ENCODE measurements around the gene ART4.
A peak's percentile ranks its signal among the peaks of the same experiment; 100 is the strongest.

The ART4 gene

GRCh38 chr12:14825256-14825655, 18.1 kb downstream of the ART4 start:
- no peak for DNase-seq (ENCODE audit: low read depth)
- TF ChIP-seq CTCF (IDR thresholded peaks at IDR 0.05; ENCODE audit: low read depth, low read length, missing control alignments): no peak
- no peak overlapping the region for H3K4me3 ChIP-seq (ENCODE audit: low read depth, low read length)

GRCh38 chr12:14824012-14824634, 19.2 kb downstream of the ART4 start:
- no peak for TF ChIP-seq CTCF (IDR thresholded peaks at IDR 0.05; ENCODE audit: low read depth, low read length, missing control alignments)
- H3K4me3 ChIP-seq (ENCODE audit: low read depth, low read length): no peak overlapping the region
- no peak for DNase-seq (ENCODE audit: low read depth)

- TF ChIP-seq CTCF (IDR thresholded peaks at IDR 0.05; ENCODE audit: low read depth, low read length, missing control alignments): no peak
- DNase-seq (ENCODE audit: low read depth): no peak
- H3K4me3 ChIP-seq (ENCODE audit: low read depth, low read length): no peak within 1 kb of the TSS
Observed at GRCh38 chr12:14814014-14814413, 29.3 kb downstream of the ART4 start, which contains the start of gene SMCO3. Gene SMCO3, minus strand, starts transcription at chr12:14814182. Its CDS starts 7,502 bp downstream, at chr12:14806680.

- DNase-seq (ENCODE audit: low read depth): no peak
- no peak for TF ChIP-seq CTCF (IDR thresholded peaks at IDR 0.05; ENCODE audit: low read depth, low read length, missing control alignments)
- H3K4me3 ChIP-seq (ENCODE audit: low read depth, low read length): no peak overlapping the region
Observed at GRCh38 chr12:14811486-14811885, 31.8 kb downstream of the ART4 start.

- peak; percentile 8 for TF ChIP-seq CTCF (IDR thresholded peaks at IDR 0.05; ENCODE audit: low read depth, low read length, missing control alignments)
- H3K4me3 ChIP-seq (ENCODE audit: low read depth, low read length): no peak overlapping the region
- no peak for DNase-seq (ENCODE audit: low read depth)
Observed at GRCh38 chr12:14810953-14811483, 32.3 kb downstream of the ART4 start.

- DNase-seq (ENCODE audit: low read depth): no peak
- no peak overlapping the region for H3K4me3 ChIP-seq (ENCODE audit: low read depth, low read length)
Observed at GRCh38 chr12:14810167-14810952, 33.0 kb downstream of the ART4 start.

More at GRCh38 chr12:14810167-14810952, 33.0 kb downstream of the ART4 start:
- no peak for TF ChIP-seq CTCF (IDR thresholded peaks at IDR 0.05; ENCODE audit: low read depth, low read length, missing control alignments)
